Activated CD4-positive, CD25-positive, alpha-beta regulatory T cell treated with anti-CD3 and anti-CD28 coated beads, Interleukin-2, amount 50 U/mL, for 16 hours (primary cell): ENCODE measurements around the gene DBH.

Experiments
- DNase-seq: peaks from one replicate; pipeline ENCODE4 v3.0.0-alpha.2; 2020; ENCODE audit warnings: low read depth, low spot score

DBH gene

DNA sequence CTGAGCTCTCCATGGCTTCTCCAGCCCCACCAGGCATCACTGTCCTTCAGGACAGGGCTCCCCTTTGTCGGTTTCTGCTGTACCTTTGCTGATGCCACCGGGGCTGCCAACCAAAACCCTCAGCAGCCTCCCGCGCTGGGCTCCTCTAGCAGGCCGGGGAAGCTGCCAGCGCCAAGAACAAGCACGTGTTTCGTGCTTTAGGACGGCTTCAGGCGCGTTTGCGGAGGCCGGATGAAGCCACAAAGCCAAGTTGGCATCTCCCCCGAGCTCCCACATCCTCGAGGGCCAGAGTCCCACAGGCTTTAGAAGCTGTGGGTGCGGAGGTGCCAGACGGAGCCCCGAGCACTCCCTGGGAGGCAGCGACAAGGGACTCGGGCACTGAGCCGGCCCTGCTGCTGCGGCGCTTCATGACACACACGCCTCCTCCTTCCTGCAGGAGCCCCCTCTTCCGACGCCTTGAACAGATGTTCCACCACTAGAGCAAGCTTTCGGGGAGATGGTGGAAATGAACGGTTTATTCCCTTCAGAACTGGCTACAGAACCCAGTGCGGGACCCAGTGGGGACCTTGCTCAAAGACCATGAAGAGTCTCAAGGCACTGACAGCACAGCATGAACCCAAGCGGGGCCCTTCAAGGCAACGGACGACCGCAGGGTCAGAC is 65.3 kb downstream of the DBH start:
- DNase-seq = no peak

- peak; percentile 28 for DNase-seq
Observed at GRCh38 chr9:133701981-133702797, 66.0 kb downstream of the DBH start.

- DNase-seq = no peak
Observed at GRCh38 chr9:133702798-133703590, 66.8 kb downstream of the DBH start.

GRCh38 chr9:133703591-133704399 is 67.6 kb downstream of the DBH start:
- no peak for DNase-seq

- DNase-seq = no peak
Observed at GRCh38 chr9:133704711-133705181, 68.6 kb downstream of the DBH start.

DNA sequence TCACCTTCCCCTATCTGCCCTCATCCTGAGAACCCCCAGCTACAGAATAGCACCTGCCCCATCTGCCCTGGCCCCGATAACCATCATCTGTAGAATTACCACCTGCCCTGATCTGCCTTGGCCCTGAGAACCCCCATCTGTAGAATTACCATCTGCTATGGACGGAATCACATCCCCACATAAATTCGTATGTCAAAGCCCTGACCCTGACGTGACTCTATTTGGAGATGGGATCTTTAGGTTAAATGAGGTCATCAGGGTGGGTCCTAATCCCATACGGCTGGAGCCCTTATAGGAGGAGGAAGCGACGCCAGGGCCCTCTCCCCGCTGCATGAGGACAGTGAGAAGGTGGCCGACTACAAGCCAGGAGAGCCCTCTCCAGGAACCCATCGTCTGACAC is 69.4 kb downstream of the DBH start:
- no peak for DNase-seq

DNA sequence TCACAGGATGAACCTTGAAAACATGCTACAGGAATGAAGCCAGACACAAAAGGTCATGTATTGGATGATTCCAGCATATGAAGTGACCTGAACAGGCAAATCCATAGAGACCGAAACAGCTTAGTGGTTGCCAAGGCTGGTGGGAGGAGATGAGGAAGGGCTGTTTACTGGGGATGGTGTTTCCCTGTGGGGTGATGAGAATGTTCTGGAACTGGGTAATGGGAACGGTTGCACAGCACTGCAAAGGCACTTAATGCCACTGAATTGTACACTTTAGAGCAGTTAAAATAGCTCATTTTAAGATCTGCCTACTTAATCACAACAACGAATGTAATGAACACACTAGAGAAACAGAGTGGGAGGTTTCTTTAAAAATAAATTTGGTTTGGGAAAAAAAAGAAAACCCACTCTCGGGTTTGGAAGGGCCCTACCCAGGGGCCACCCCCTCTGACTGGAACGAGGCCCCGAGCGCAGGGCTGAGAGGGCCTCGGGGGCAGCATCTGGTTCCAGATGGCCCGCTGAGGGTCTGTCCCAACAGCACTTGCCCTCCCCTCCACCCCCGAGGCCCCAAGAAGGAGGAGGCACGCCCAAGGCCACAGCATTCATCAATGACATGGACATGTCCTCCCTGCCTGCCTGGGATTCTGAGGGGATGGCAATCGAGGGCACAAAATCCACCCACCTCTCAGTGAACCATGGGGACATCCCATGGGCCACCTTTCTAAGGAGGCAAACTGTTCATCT is 70.3 kb downstream of the DBH start:
- DNase-seq = no peak

GRCh38 chr9:133707065-133707762 is 71.1 kb downstream of the DBH start:
- no peak for DNase-seq

DNA sequence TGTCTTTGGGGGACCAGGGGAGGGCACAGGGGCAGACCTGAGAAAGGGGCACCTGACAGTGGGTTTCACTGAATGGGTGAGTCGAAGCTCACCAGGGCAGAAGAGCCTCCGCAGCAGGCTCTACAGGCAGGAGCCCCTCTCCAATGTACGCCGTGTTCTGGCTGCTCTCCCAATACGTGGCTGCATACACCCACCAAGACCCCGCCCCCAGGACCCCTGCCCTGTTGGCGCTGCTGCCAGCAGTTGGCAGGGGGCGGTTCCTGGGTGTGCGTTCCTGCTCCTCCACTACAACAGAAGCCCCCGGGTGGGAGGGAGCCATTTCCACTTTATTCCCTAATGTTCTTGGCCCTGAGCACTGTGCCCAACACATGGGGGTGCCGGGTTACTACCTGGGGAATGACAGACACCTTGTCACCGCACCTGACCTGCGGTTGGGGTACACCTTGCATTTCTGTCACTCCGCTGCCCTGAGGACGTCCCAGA is 71.6 kb downstream of the DBH start:
- no peak for DNase-seq

GRCh38 chr9:133708246-133709014 is 72.3 kb downstream of the DBH start:
- DNase-seq = no peak
